ENCODE measurements around the gene ITPKB.
"Not testable (repeated sequence)": the region's sequence is repeated elsewhere in the genome, so short reads cannot be mapped to it uniquely, and the experiment has no call there.

The ITPKB gene

DNA sequence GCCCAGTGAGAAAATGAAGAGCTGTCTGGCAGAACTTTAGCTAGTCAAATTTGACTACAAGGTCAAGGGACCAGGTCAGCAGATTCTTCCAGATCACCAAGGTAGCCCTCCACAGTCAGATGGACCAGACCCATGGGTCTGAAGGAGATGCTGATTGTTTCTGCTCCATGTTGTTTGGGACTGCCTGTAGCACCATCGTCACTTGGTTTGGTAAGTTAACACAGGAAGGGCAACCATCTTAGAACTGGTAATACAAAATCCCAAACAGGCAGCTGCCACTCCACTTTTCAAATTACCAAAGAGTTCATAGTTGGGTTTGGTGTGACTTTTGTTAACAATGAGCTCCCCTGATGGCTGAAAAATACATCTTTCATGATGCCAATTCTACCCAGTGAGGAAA, 9.0 kb downstream of the ITPKB start:
- no peak for DNase-seq

DNA sequence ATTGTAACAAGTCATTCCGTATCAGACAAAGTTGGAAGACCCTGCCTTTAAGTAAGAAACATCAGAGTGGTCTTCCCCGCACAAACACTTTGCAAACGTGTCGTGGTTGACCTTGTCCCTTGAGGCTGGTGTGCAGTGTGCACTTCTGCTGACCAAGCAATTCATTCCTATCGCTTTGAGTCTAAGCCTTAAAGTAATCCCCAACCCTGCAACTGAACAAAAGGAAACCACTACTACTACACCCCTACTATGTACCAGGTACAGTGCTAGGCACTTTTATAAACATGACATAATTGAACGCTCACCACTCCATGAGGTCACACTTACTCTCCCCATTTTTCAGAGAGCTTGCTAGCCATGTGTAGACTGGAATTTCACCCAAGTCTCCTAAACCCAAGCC, 10.6 kb downstream of the ITPKB start:
- no peak for DNase-seq

DNA sequence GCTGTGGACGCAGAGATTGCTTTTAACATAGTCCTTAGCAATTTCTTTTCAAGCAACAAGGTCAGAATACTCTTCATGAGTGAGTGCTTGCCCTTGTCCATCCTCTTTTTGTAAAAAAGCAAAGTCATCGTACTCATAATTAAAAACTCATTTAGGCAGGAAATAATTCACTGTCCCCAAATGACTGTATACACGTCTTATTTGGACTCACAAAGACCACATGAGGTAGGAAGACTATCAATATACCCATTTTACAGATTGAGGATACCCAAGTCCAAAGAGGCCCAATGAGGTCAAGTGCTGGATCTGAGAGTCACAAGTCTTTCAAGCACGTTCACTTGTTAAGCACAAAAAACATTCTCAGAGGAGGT, 13.2 kb downstream of the ITPKB start:
- DNase-seq: no peak

DNA sequence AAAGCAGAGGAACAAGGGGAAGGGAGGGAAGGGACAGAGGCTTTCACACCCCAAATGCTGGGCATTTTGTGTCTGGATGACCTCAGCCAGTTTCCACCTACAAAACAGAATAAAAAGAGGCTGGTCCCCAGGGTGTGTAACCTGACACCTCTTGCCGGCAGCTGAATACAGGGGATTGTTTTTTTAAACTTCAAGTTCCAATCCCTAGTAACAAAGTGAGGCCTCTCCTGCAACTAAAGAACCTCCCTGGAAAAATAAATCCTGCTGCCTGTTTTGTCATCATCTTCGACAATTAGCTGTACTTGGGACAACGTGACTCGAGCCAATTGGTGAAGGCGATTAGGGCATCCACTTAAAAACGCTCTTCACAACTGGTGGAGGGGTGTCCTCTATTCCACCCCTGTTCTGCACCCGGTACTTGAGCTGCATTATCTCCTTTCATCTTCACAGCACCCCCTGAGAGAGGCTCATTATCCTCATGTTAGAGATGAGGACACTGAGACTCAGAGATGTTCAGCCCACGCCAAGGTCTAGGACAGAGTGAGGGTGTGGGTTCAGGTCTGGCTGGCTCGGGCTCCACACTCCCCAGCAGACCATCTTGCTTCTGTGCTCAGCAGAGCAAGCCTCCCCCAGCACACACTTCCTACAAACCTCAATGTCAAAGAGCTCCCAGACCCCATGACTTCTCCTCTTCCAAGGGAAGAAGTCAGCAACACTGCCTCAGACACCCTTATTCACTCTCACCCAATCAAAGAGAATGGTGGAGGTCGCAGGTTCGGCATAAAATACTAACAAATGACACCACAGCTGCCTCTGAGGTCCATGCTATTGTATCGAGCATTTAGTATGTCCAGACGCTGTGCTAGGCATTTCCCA, 15.2 kb downstream of the ITPKB start:
- no peak for DNase-seq

DNA sequence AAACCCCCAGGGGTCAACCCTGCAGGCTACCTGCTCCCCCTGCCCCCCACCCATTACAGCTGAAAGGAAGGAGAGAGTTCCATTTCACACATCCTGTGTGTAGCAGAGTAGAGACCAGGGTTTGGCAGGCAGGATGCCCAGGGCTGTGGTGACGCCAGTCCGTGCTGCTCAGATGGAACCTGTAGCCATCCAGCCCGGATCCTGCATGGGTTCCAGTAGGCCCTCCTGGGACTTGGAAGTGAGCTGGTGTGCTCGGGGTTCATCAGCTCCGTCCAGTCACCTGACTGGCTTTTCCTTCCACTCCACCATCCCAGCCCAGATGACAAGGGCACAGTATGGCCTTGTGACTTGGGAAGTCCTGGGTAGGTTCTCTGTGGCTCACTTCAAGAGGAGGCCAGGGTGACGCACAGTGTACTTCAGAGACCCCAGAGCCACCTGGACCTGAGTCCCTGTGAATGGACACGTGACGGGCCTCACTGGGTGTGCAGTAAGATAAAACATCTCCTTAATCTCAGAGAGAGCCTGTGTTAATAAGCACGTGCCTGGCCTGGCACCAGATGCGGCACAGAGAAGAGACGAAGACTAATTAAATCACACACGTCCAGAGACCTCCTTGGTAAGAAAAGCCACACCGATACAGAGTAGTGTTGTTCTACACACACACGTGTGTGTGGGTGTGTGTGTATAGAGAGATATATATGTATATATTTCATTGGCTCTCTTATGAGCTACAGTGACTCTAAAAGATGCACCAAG, 16.0 kb downstream of the ITPKB start:
- DNase-seq: no peak

DNA sequence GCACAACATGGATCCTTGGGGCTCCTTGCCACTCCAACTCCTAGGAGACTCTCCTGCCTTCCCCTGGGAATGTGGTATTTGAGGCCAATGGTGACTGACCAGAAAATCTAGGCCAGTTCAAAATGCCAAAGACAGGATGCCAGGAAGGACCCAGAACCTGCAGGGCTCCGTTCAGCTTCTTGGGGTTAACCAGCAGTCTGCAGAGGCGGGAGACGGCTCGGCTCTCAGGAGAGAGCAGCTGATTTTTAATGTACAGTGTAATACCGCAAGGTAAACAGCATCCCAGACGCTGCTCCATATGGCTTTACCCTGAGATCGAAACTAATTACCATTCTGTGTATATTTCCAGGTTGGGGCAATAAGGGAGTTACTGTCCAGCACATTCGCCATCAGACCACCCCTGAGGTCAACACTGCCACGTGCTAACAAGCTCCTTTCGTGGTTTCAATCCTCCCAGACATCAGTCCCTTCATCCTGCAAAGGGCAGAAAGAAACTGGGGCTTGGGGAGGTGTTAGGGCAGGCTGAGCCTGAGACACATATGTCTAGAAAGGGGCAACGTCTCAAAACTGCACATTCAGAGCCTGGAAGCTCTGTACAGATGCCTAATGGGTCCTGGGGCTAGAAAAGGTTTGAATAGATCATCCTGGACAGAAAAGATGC, 16.7 kb downstream of the ITPKB start:
- DNase-seq: no peak

DNA sequence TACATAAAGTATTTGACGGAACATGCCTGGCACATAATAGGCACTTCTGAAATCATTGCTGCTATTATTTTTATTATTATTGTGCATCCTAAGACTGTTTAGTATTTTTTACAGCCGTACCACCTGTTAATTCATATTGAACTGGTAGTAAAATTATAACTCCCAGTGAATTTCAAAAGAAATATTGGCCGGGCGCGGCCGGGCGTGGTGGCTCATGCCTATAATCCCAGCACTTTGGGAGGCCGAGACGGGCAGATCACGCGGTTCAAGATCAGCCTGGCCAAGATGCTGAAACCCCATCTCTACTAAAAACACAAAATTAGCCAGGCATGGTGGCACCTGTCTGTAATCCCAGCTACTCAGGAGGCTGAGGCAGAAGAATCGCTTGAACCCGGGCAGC, 18.5 kb downstream of the ITPKB start:
- not testable (repeated sequence) for DNase-seq

DNA sequence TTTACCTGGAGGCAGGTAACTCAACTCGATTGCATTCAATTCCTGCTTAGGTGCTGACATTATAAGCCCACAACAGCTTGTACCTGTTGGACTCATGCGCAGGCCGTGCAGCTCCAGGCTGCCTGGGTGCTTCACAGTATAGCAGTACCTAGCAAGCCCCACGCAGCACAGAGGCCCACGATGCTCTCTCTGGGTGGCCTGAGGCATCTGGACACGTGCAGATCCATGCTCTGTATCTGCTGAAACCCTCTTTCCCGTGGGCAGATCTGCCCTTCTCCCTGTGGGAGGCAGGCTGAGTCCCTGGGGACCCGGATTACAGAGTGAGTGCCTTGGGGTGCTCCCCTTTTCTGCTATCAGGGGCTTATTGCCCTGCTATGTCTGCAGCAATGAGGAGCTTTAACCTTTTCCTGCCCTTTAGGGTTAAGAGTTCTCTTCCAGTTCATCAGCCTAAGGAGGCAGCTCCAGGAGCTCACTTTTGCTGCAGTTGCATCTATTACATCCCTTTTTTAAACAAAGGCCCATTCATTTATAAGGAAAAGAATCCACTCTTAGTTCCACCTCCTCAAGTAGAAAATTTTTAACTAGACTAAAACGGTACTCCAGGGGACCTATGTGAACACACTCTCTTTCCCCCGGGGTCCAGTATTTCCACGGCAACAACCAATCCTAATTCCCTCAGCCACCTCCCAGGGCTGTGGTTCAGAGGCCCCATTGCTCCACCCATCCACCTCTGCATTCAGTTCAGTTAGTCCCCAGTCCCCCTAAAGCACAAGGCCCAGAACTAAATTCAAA, 19.3 kb downstream of the ITPKB start:
- no peak for DNase-seq

DNA sequence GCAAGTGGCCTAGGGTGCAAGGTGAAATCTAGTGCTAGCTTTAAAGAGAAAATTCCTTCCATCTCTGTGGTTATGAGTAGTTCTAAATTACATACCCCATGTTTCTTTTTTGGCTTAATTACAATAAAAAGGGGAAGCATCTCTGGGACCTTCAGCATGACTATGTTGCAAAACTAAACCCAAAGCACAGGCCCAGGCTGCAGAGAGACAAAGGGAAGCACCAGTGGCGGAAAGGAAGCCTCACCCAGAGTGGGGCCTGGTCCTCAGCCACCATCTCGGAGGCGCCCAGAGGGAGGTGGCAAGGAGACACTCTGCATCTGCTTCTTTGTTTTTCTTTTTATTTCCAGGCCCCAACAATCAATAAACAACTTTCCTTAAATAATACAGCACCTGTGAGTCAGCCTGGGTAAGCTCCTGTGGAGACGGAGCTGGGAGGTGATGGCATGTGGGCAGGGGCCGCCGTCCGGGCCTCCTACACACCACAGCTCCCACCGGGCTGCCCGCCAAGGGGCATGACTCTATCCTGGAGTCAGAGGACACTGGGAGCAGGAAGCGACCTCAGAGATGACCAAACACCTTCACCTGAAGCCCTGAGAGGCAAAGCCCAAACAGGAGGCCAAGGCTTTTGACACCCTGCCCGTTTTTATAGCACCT, 21.7 kb downstream of the ITPKB start:
- DNase-seq: no peak

DNA sequence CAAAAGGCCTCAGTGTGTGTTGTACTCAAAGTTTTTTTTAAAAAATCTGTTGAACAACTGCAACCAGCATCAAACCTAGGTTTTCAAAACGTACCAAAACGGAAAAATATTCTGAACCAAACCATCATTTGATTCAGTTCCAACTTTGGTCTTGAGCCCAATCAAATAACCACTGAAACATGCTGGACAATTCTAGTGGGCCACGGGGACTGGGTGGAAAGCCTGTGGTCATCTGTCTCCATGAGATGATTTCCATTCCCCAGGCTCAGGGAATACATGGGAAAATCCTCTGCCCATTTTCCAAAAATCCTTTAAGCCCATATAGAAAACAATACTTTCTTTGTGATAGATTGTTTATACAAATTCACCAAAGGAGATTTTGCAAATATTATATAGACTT, 22.5 kb downstream of the ITPKB start:
- DNase-seq: no peak

DNA sequence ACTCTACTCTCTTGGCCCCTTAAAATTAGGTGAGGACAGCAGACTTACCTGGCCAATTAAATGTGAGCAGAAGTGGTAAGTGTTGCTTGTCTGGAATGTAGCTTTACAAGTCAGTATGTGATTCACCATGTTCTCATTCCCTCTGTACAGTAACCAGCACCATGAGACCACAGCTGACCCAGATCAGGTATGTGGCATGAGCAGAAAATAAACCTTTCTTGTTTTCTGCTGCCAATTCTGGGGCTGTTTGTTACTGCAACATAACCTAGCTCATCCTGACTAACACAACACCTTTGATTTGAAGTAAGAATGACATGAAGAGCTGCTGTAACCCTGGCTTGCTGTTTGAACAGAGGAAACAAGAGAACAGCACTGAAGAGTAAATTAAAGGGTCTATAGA, 24.9 kb downstream of the ITPKB start:
- no peak for DNase-seq

DNA sequence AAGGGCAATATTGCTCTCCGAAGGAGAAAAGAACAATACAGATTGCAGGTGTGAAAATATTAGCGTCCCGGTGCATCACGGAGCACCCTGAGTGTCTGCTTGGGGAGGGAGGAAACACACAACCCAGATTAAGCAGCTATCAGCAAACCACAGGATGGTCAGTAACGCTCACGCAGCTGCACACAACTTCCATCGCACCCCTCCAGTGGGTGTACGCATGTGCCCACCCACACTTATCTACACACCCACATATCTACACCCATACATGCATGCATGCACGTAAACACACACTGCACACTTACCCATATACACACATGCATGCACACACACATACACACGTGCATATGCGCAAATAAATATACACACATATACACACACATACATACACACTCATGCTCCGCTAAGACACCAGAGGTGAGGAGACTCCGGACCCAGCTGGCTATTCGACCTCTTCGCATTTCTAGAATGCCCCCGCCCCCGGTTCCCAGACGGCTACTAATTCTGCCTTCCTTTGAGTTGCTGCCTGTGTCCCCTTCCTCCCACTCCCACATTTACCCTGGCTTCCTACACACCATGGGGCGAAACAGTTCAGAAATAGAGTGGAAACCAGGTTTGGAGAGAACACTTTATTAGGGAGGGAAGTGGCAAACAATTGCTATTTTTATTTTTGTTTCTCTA, 26.2 kb downstream of the ITPKB start:
- no peak for DNase-seq

DNA sequence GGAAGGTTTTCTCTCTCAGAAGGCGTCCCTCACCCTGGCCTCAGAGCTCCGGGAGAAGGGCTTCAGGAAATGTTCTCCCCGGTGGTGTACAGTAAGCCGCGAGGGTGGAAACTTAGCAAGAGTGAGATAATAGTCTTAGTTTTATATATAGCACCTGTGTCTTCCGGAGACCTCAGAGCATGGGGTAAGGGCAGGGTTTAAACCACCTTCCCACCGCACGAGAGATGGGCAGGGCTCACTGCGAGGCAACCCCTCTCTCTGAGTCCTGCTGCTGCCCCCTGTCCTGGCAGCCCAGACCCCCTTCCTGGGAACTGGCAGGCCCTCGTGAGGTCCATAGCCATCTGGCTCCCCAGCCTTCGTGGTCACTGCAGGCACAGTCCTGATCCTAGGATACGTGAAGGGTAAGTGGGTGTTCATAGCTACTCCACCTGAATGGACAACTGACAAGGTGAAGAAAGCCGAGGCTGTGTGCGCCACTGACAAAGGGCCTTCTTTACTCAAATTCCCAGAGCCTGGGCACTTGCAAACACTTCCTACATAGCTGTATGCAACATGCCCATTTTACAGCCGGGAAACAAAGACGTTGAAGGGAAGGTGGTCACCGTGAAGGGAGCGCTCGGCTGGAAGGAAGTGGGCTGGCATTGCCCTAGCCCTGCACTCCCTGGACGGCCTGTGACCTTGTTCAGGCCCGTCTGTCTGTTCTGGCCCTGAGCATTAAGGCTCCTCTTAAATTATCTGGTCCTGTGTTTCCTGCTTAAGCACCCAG, 26.9 kb downstream of the ITPKB start:
- no peak for DNase-seq

DNA sequence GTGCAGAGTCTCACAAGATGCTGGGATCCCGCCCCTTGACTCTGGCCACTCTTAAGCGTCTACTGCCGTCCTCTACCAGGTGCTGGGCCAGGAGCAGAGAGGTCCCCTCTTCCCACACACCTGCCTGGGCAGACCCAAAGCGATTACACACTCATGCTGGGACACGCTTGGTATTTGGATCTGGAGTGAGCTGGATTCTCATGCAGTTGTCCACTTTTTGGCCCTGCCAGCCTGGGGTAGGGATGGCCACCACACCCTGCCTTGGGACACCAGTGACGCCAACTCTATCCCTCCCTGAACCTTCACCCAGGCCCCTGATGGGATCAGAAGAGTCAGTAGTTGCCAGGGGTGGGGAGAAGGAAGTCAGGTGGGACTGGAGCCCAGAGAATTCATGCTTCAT, 28.6 kb downstream of the ITPKB start:
- DNase-seq: no peak

DNA sequence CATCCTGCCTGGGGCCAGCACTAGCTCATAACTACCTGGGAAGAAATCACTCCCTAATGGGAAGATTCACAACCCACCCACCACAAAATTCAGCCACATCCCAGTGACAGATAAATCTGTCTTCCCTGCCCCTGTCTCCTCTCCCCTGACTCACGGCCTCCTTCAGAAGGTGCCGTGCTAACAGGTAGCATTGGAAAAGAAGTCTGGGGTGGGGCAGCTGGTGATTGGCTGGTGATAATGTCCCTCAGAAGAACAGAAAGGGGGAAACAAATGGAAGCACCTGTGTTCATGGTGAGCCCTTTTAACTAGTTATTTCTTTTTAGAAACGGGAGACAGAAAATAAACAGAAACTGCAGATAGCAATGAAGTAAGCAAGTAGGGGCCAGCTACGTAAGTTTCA, 29.1 kb downstream of the ITPKB start:
- no peak for DNase-seq

DNA sequence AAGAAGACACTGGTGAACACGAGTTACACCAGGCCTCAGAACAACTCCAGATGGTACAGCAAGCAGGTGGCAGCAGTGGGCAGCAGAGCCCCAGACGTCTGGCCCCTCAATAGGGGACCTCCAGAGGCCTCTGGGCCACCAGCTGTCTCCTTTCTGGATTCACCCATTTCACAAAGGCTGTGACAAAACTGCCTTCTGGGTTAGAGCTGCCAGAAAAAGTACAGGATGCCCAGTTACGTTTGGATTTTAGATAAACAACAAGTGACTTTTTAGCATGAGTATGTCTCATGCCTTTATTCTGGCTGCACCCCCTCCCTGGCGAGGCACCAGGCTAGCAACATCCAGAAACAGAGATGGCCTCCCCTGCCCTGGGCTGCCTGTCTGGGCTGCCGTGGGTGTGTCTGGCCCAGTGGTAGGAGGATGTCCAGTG, 30.1 kb downstream of the ITPKB start:
- no peak for DNase-seq

DNA sequence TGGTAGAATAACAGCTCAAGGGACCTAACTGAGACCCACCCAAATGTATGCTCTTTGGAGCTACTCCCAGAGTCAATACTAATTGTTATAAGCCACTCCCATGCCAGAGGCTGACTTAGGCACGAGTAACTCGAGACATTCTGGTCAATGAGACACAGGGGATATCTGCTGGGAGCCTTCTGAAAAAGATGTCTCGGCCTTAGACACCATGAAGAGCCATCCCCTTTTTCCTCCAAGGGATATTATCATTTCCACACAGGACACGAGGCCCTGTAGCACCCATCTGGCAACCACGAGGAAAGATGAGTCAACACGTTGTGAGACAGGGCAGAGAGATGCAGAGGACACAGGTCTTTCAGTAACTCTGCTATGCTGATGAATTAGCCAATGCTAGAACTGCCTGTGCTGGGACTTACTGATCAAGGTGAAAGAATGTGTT, 30.7 kb downstream of the ITPKB start:
- no peak for DNase-seq

DNA sequence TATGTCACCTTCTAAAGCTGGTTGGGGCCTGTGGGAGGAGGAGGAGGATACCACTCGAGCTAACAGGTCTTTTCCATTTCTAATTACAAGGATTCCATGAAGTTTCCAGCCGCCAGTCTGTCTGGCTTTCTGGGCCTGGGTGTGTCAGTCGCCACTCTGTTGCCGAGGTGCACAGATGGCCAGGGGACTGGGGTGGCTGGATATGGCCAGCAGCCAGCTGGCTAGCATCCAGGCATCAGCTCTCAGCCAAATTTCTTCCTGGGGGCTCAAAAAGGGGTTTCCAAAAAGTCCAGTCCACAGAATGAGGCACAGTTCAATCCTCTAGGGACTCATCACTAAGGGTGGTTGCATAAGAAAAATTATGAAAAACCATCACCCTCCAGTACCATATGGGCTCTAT, 32.4 kb downstream of the ITPKB start:
- DNase-seq: no peak

DNA sequence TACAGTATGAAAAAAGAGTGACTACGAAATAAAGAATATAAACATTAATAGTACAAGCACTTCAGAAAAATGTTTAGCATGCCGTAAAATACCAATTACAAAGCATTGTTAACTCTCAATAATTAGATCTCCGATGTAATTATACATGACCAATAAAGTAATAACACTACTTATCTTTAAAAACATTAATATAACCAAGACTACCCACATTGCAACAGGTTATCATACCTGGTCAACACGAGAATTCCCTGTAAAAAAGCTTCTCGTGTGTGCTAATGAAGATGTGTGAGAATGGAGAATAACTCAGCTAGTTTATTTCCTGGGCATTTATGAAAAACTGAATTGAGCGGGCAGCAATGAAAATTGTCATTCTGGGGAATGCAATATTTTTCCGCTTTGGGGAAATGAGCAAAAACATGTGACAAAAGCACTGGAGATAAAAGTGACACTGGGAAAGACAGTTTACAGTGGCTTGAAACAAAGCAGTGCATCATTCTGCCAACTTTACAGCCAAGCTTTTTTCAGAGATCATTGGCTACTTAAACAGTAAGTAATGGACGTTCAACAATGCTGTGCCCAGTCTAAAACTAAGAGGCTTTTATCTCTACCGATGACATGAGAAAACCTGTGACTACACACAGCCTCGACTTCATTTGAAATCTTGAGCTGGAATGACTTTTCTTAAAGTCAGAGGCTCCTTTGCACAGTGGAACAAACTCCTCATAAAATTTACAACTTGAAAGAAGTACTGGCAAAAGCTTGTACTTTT, 34.7 kb downstream of the ITPKB start:
- no peak for DNase-seq
